Measurements from ENCODE around the gene ABCA9. TPM values are rescaled to one million over a fixed set of nuclear protein-coding genes. Genes with fewer than 3 reads are reported as not detected.

ABCA9 gene
- total RNA-seq, 1 experiment from 2014 or later = not detected

DNA sequence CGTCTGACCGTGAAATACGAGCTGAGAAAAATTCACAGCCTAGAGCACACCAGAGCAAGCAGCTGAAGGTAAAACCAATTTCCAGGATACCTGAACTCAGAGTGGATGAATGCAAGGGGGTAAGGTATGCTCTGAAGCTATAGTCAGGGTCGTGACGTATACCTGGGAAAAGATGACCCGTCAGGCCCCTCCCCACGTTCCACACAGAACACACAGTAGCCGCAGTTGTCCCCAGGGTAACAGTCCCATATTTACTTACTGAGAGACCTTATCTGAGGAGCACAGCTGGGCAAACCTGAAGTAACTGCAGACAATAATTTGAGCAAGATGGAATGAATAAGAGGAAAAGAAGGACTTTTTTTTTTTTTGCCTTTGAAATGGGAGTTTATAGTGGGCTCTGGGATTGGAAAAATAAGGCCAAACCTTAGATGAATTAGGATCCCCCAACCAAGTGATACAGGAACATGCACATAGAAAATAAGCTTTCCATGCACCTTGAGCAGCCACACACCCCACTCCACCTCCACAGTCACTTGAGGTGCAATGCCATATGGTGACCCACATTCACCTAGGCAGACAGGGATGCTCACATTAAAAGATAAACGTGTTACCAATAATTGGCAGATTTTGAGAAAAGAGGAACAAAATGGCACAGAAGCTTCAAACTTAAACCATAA lies 43.0 kb upstream of the ABCA9 start:
- TF ChIP-seq CREB1 (CRISPR knock-in tag; IDR thresholded peaks at IDR 0.05) = no peak
- no peak for TF ChIP-seq KAT7 (CRISPR knock-in tag; IDR thresholded peaks at IDR 0.05; ENCODE audit: borderline replicate concordance)
- TF ChIP-seq SOX15 (CRISPR knock-in tag; IDR thresholded peaks at IDR 0.05) = no peak
- TF ChIP-seq, protein P1, sequence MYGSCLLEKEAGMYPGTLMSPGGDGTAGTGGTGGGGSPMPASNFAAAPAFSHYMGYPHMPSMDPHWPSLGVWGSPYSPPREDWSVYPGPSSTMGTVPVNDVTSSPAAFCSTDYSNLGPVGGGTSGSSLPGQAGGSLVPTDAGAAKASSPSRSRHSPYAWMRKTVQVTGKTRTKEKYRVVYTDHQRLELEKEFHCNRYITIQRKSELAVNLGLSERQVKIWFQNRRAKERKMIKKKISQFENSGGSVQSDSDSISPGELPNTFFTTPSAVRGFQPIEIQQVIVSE (CRISPR knock-in tag; IDR thresholded peaks at IDR 0.05; ENCODE audit: borderline replicate concordance) = no peak
- TF ChIP-seq, protein P2, sequence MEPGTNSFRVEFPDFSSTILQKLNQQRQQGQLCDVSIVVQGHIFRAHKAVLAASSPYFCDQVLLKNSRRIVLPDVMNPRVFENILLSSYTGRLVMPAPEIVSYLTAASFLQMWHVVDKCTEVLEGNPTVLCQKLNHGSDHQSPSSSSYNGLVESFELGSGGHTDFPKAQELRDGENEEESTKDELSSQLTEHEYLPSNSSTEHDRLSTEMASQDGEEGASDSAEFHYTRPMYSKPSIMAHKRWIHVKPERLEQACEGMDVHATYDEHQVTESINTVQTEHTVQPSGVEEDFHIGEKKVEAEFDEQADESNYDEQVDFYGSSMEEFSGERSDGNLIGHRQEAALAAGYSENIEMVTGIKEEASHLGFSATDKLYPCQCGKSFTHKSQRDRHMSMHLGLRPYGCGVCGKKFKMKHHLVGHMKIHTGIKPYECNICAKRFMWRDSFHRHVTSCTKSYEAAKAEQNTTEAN (CRISPR knock-in tag; IDR thresholded peaks at IDR 0.05) = no peak
- TF ChIP-seq, protein P3, sequence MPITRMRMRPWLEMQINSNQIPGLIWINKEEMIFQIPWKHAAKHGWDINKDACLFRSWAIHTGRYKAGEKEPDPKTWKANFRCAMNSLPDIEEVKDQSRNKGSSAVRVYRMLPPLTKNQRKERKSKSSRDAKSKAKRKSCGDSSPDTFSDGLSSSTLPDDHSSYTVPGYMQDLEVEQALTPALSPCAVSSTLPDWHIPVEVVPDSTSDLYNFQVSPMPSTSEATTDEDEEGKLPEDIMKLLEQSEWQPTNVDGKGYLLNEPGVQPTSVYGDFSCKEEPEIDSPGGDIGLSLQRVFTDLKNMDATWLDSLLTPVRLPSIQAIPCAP (CRISPR knock-in tag; IDR thresholded peaks at IDR 0.05) = no peak
- no peak for TF ChIP-seq ZNF232 (CRISPR knock-in tag; IDR thresholded peaks at IDR 0.05)
- TF ChIP-seq, protein P4, sequence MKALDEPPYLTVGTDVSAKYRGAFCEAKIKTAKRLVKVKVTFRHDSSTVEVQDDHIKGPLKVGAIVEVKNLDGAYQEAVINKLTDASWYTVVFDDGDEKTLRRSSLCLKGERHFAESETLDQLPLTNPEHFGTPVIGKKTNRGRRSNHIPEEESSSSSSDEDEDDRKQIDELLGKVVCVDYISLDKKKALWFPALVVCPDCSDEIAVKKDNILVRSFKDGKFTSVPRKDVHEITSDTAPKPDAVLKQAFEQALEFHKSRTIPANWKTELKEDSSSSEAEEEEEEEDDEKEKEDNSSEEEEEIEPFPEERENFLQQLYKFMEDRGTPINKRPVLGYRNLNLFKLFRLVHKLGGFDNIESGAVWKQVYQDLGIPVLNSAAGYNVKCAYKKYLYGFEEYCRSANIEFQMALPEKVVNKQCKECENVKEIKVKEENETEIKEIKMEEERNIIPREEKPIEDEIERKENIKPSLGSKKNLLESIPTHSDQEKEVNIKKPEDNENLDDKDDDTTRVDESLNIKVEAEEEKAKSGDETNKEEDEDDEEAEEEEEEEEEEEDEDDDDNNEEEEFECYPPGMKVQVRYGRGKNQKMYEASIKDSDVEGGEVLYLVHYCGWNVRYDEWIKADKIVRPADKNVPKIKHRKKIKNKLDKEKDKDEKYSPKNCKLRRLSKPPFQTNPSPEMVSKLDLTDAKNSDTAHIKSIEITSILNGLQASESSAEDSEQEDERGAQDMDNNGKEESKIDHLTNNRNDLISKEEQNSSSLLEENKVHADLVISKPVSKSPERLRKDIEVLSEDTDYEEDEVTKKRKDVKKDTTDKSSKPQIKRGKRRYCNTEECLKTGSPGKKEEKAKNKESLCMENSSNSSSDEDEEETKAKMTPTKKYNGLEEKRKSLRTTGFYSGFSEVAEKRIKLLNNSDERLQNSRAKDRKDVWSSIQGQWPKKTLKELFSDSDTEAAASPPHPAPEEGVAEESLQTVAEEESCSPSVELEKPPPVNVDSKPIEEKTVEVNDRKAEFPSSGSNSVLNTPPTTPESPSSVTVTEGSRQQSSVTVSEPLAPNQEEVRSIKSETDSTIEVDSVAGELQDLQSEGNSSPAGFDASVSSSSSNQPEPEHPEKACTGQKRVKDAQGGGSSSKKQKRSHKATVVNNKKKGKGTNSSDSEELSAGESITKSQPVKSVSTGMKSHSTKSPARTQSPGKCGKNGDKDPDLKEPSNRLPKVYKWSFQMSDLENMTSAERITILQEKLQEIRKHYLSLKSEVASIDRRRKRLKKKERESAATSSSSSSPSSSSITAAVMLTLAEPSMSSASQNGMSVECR (CRISPR knock-in tag; IDR thresholded peaks at IDR 0.05; ENCODE audit: borderline replicate concordance) = no peak
- TF ChIP-seq TP53 (CRISPR knock-in tag; IDR thresholded peaks at IDR 0.05) = no peak
- no peak for TF ChIP-seq ZNF138 (CRISPR knock-in tag; conservative IDR thresholded peaks at IDR 0.05)
- TF ChIP-seq, protein P5, sequence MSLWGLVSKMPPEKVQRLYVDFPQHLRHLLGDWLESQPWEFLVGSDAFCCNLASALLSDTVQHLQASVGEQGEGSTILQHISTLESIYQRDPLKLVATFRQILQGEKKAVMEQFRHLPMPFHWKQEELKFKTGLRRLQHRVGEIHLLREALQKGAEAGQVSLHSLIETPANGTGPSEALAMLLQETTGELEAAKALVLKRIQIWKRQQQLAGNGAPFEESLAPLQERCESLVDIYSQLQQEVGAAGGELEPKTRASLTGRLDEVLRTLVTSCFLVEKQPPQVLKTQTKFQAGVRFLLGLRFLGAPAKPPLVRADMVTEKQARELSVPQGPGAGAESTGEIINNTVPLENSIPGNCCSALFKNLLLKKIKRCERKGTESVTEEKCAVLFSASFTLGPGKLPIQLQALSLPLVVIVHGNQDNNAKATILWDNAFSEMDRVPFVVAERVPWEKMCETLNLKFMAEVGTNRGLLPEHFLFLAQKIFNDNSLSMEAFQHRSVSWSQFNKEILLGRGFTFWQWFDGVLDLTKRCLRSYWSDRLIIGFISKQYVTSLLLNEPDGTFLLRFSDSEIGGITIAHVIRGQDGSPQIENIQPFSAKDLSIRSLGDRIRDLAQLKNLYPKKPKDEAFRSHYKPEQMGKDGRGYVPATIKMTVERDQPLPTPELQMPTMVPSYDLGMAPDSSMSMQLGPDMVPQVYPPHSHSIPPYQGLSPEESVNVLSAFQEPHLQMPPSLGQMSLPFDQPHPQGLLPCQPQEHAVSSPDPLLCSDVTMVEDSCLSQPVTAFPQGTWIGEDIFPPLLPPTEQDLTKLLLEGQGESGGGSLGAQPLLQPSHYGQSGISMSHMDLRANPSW (CRISPR knock-in tag; conservative IDR thresholded peaks at IDR 0.05; ENCODE audit: low read depth) = no peak
- TF ChIP-seq, protein P6, sequence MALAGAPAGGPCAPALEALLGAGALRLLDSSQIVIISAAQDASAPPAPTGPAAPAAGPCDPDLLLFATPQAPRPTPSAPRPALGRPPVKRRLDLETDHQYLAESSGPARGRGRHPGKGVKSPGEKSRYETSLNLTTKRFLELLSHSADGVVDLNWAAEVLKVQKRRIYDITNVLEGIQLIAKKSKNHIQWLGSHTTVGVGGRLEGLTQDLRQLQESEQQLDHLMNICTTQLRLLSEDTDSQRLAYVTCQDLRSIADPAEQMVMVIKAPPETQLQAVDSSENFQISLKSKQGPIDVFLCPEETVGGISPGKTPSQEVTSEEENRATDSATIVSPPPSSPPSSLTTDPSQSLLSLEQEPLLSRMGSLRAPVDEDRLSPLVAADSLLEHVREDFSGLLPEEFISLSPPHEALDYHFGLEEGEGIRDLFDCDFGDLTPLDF (CRISPR knock-in tag; IDR thresholded peaks at IDR 0.05) = no peak
- TF ChIP-seq CBFB (CRISPR knock-in tag; IDR thresholded peaks at IDR 0.05; ENCODE audit: low read depth) = no peak
- TF ChIP-seq, protein P7, sequence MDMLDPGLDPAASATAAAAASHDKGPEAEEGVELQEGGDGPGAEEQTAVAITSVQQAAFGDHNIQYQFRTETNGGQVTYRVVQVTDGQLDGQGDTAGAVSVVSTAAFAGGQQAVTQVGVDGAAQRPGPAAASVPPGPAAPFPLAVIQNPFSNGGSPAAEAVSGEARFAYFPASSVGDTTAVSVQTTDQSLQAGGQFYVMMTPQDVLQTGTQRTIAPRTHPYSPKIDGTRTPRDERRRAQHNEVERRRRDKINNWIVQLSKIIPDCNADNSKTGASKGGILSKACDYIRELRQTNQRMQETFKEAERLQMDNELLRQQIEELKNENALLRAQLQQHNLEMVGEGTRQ (CRISPR knock-in tag; IDR thresholded peaks at IDR 0.05) = no peak
- TF ChIP-seq, protein P8, sequence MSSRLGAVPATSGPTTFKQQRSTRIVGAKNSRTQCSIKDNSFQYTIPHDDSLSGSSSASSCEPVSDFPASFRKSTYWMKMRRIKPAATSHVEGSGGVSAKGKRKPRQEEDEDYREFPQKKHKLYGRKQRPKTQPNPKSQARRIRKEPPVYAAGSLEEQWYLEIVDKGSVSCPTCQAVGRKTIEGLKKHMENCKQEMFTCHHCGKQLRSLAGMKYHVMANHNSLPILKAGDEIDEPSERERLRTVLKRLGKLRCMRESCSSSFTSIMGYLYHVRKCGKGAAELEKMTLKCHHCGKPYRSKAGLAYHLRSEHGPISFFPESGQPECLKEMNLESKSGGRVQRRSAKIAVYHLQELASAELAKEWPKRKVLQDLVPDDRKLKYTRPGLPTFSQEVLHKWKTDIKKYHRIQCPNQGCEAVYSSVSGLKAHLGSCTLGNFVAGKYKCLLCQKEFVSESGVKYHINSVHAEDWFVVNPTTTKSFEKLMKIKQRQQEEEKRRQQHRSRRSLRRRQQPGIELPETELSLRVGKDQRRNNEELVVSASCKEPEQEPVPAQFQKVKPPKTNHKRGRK (CRISPR knock-in tag; IDR thresholded peaks at IDR 0.05; ENCODE audit: borderline replicate concordance) = no peak
- TF ChIP-seq, protein P9, sequence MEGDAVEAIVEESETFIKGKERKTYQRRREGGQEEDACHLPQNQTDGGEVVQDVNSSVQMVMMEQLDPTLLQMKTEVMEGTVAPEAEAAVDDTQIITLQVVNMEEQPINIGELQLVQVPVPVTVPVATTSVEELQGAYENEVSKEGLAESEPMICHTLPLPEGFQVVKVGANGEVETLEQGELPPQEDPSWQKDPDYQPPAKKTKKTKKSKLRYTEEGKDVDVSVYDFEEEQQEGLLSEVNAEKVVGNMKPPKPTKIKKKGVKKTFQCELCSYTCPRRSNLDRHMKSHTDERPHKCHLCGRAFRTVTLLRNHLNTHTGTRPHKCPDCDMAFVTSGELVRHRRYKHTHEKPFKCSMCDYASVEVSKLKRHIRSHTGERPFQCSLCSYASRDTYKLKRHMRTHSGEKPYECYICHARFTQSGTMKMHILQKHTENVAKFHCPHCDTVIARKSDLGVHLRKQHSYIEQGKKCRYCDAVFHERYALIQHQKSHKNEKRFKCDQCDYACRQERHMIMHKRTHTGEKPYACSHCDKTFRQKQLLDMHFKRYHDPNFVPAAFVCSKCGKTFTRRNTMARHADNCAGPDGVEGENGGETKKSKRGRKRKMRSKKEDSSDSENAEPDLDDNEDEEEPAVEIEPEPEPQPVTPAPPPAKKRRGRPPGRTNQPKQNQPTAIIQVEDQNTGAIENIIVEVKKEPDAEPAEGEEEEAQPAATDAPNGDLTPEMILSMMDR (IDR thresholded peaks at IDR 0.05) = no peak
- TF ChIP-seq ZNF423 (CRISPR knock-in tag; IDR thresholded peaks at IDR 0.05) = no peak
- TF ChIP-seq, protein P10, sequence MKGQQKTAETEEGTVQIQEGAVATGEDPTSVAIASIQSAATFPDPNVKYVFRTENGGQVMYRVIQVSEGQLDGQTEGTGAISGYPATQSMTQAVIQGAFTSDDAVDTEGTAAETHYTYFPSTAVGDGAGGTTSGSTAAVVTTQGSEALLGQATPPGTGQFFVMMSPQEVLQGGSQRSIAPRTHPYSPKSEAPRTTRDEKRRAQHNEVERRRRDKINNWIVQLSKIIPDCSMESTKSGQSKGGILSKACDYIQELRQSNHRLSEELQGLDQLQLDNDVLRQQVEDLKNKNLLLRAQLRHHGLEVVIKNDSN (CRISPR knock-in tag; IDR thresholded peaks at IDR 0.05) = no peak
- TF ChIP-seq ZNF263 (CRISPR knock-in tag; IDR thresholded peaks at IDR 0.05; ENCODE audit: low read depth) = no peak
- Mint-ChIP-seq H3K27me3 (ENCODE audit: low read depth) (no peaks in the 10 kb centered on the region), H3K27ac (no peak overlapping the region; the same call in 1 of the 2 replicates), H3K36me3 (no peaks in the 10 kb centered on the region), H3K4me1 (0 out of 2 replicates have a peak, but pooled peaks cover 3% of the 10 kb centered on the region), H3K9me3 (no peaks in the 10 kb centered on the region), H3K4me3 (no peak overlapping the region)
- ChIA-PET POLR2A (no interaction called here), CTCF (interaction anchor here (0.7 to 1.4 kb wide), 2 partner anchors 19 to 403 kb away, joined by 3 to 4 read pairs; no protein-coding TSS in a partner anchor)
- no peak for DNase-seq (ENCODE audit: low spot score)
- no peak for ATAC-seq
